Stimulated activated CD4-positive, alpha-beta T cell treated with anti-CD3 and anti-CD28 coated beads, Interleukin-4, amount 100 ng/mL, for 4 hours (primary cell): ENCODE results near the gene NOC3L.
"Not testable (repeated sequence)": the region's sequence is repeated elsewhere in the genome, so short reads cannot be mapped to it uniquely, and the experiment has no call there.

Source experiments
- DNase-seq, 2 experiments: peaks; one replicate each; pipeline ENCODE4 v3.0.0-alpha.2; 2020

Gene NOC3L

GRCh38 chr10:94358480-94358879, 4.3 kb downstream of the NOC3L start:
- DNase-seq: no peak

GRCh38 chr10:94357193-94357592, 5.5 kb downstream of the NOC3L start:
- no peak for DNase-seq

- DNase-seq: no peak
These were observed 6.9 kb downstream of the NOC3L start for GRCh38 chr10:94355841-94356240.

- no peak for DNase-seq
These were observed 9.4 kb downstream of the NOC3L start for GRCh38 chr10:94353336-94353735.

GRCh38 chr10:94351089-94351488, 11.7 kb downstream of the NOC3L start:
- no peak for DNase-seq

GRCh38 chr10:94350500-94350899, 12.2 kb downstream of the NOC3L start:
- not testable (repeated sequence) for DNase-seq

GRCh38 chr10:94349327-94349726, 13.4 kb downstream of the NOC3L start:
- DNase-seq: no peak

GRCh38 chr10:94344522-94345122, 18.1 kb downstream of the NOC3L start:
- DNase-seq: no peak

GRCh38 chr10:94343151-94343550, 19.6 kb downstream of the NOC3L start:
- no peak for DNase-seq

GRCh38 chr10:94334857-94335256, 27.9 kb downstream of the NOC3L start:
- DNase-seq: no peak

GRCh38 chr10:94333051-94333450, 29.7 kb downstream of the NOC3L start:
- no peak for DNase-seq

GRCh38 chr10:94328613-94329012, 34.1 kb downstream of the NOC3L start:
- no peak for DNase-seq

- DNase-seq: no peak
These were observed 35.1 kb downstream of the NOC3L start for GRCh38 chr10:94327649-94328048.

- DNase-seq: no peak
These were observed 38.0 kb downstream of the NOC3L start for GRCh38 chr10:94324609-94325233.

- peak; percentile 25 to 62 for DNase-seq
These were observed 42.3 kb downstream of the NOC3L start for GRCh38 chr10:94320285-94320914.

- no peak for DNase-seq
These were observed 46.2 kb downstream of the NOC3L start for GRCh38 chr10:94316560-94316959.

- no peak for DNase-seq
These were observed 46.7 kb downstream of the NOC3L start for GRCh38 chr10:94315975-94316464.

GRCh38 chr10:94315024-94315451, 47.7 kb downstream of the NOC3L start:
- DNase-seq: no peak

- no peak for DNase-seq
These were observed 52.4 kb downstream of the NOC3L start for GRCh38 chr10:94310369-94310768.

GRCh38 chr10:94308866-94309265, 53.9 kb downstream of the NOC3L start:
- DNase-seq: no peak

- DNase-seq: no peak
These were observed 55.6 kb downstream of the NOC3L start for GRCh38 chr10:94307046-94307615.

- no peak for DNase-seq
These were observed 58.8 kb downstream of the NOC3L start for GRCh38 chr10:94303929-94304328.

GRCh38 chr10:94300042-94300441, 62.7 kb downstream of the NOC3L start:
- no peak for DNase-seq

GRCh38 chr10:94299417-94299816, 63.3 kb downstream of the NOC3L start:
- DNase-seq: no peak
